NCI-H2196 (cell line): ENCODE data around the gene RHOBTB3.
"Not testable (repeated sequence)": the region's sequence is repeated elsewhere in the genome, so short reads cannot be mapped to it uniquely, and the experiment has no call there.

Experiments
- DNase-seq: peaks from one replicate; lab custom pipeline; 2025; ENCODE audit not compliant: unreplicated experiment; lab: John Stamatoyannopoulos, UW

RHOBTB3 gene

DNA sequence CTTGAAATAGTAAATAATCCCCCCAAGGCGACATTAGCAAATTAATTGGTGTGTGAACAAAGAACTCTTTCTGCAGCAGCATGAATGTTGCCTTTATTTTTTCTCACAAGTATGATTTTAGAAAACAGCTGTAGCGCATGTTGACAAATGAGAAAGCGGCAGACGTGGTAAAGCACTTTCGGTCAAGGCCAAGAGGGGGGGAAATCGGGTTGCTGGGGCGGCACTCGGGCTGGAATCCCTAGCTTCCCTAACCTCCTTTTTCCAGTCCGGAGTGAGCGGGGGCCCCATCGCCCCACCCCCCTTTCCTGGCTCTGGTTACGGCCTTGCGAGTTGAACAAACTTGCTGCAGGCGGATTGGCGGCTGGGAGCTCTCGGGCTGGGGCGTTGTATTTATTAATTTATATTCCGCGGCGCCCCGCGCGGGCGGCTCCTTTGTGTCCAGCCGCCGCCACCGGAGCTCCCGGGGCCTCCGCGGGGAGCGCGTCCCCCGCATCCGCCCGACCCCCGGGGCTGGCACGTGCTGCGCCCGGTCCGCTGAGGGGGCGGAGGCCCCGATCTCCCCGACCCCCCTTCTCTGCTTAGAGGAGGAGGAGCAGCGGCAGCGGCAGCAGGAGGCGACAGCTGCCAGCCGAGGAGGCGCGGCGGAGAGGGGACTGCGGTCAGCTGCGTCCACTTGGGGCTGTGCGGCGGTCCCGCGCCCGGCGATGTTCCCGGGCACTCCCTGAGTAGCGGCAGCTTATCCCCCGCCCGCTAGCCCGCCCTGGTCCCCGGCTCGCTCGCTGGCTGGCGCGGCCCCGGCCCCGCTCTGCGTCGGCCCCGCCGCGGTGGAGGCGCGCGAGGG is at the start of gene RHOBTB3:
RHOBTB3 (plus strand) TSS at position 607 of the 841 bp plus-strand sequence. CDS start 347 bp downstream, outside the sequence.
- DNase-seq = peak; percentile 75

DNA sequence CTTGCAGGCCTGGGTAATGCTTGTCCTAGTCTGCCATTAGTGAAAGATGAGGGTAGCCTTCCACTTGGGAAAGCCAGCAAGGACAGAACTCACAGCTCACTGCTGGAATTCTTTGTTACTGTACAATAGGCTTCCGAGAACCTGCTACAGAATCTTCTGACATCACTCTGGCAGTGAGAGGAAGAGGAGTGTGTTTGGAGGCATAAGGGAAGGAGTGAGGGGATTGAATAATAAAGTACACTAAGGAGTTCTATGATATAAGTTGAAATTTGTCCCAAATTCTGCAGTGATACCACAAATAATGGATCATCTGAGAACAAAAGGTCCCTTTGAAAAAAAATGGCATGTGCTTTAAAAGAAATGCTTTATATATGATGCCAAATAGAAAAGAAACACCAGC is 48.2 kb upstream of the RHOBTB3 start, which contains the start of gene SPATA9:
SPATA9 (minus strand) TSS at position 101 of the 400 bp plus-strand sequence. CDS start 137 bp downstream, outside the sequence.
- no peak for DNase-seq

DNA sequence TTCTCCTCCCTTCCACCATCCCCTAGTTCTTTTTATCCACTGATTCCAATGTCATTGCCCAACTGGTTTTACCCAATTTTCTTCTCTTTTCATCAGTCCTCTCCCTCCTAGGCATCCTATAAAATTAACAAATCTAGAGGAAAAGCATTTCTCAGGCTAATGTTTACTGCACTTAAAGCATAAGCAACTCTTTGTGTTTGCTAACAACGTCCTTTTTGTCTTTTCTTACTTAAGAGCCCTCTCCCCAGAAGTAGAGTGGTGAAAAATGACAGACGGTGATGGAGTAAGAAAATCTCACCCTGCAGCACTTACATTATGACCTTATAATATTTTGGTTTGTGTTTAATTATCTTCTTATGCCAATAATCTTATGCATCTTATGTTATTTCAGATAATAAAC is 46.8 kb upstream of the RHOBTB3 start:
- no peak for DNase-seq

DNA sequence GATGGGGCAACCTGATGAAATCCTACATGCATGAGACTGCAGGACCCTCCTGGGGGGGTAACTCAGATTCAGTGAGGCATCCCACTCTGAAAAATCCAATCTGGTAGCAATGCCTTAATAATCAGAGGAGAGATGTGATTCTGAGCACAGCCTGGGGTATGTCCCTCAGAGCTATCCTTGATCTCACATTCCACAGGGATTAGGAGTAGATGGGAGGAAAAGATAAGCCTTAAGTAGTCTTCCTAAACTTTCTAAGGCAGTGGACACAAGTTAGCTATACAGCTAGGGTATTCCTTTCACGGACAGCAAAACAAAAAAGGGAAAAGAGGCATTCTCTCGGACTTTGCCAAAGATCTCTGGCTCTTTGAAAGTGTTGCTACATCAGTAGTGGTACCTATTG is 44.5 kb upstream of the RHOBTB3 start:
- DNase-seq = no peak

- no peak for DNase-seq
These were observed 41.5 kb upstream of the RHOBTB3 start for GRCh38 chr5:95689680-95690079.

DNA sequence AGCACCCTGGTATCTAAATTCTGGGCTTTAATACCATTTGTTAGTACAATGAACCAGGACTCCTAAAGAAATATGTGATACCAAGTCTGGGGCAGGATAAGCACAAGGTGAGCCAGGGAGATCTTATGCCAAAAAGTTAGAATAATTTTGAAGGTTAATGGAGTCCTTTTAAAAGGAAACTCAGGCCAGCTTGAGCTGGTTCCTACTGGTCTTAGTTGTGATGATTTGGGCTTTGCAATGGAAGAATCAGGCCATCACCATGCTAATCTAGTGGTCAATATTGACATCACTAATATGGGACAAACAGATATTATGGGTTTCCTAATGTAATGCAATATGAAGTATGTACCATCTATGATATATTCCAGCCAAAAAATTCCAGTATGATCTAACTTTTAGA is 40.8 kb upstream of the RHOBTB3 start:
- DNase-seq = no peak

- DNase-seq = no peak
These were observed 33.1 kb upstream of the RHOBTB3 start for GRCh38 chr5:95697781-95698681.

DNA sequence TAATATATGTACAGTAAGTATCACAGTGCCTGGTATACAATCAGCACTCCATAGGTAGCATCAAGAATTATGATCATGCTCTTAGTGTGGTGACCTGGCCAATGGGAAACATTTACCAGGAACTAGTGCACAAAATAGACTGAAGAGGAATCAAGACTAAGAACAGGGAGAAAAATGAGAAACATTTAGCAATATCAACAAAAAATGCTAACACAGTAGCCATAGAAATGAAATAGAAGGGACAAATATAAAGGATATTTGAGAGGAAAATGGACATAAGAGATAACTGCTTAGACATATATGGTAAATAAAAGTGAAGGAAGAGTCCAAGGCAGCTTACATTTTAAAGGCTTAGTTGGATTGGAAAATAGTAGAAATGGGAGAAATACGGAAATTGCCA is 31.8 kb upstream of the RHOBTB3 start:
- no peak for DNase-seq

- no peak for DNase-seq
These were observed 30.1 kb upstream of the RHOBTB3 start for GRCh38 chr5:95701074-95701473.

- DNase-seq = no peak
These were observed 27.0 kb upstream of the RHOBTB3 start for GRCh38 chr5:95704150-95704549.

- DNase-seq = not testable (repeated sequence)
These were observed 24.9 kb upstream of the RHOBTB3 start for GRCh38 chr5:95706196-95706595.

- no peak for DNase-seq
These were observed 24.1 kb upstream of the RHOBTB3 start for GRCh38 chr5:95707055-95707454.

GRCh38 chr5:95707534-95708188 is 23.5 kb upstream of the RHOBTB3 start:
- DNase-seq = not testable (repeated sequence)

- no peak for DNase-seq
These were observed 22.3 kb upstream of the RHOBTB3 start for GRCh38 chr5:95708876-95709275.

DNA sequence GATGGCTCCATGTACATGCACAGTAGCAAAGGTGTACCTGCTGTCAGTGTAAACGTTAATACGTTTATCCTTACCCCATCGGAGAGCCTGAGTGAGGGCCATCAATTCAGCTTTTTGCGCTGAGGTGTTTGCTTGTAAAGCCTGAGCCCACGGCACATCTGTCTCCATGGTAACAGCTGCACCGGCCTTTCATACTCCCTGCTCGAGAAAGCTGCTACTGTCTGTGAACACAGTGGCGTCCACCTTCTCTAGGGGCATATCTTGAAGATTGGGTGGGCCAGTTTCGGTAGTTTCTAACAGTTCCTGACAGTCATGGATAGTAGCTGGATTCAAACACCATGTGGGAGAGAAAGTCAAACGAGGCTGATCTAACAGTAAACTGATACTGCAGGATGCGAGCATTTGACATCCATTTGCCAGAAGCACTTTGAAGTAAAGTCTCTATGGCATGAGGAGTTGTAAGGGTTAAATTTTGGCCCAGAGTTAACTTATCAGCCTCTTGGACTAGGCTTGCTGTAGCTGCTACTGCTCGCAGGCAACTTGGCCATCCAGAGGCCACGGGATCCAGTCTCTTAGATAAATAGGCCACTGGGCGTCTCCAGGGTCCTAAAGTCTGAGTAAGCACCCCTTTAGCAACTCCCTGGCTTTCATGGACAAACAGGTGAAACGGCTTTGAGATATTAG is 21.0 kb upstream of the RHOBTB3 start:
- DNase-seq = no peak

DNA sequence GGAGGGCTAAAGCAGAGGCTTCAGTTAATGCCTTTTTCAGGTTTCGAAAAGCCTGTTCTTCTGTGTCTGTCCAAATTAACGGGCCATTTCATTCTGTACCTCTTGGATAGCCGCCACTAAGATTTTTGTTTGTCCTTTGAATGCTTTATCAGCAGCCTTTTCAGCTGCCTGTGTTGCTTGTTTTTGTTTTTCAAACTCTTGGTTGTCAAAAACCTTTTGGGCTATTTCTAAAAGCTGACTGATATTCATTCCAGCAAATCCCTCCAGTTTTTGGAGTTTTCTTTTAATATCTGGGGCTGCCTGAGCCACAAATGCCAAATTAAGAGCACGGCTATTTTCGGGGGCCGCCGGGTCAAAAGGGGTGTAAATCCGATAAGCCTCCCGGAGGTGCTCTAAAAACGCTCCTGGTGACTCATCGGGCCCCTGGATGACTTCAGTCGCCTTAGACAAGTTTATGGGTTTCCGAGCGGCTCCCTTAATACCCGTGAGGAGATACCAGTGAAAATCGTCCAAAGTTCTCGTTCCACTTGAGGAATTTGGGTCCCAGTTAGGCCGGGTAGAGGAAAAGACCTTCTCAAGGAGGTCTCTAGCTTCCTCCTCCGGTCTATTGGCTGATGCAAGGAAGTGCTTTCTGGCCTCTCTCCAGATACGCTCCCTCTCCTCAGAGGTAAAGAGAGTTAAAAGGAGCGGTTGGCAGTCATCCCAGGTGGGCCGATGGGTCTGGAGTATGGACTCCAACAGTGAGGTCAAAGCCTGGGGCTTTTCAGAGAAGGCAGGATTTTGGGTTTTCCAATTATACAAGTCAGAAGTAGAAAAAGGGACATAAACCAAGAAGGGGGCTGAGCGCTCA is 20.3 kb upstream of the RHOBTB3 start:
- DNase-seq = not testable (repeated sequence)

- no peak for DNase-seq
These were observed 19.4 kb upstream of the RHOBTB3 start for GRCh38 chr5:95711501-95712346.

DNA sequence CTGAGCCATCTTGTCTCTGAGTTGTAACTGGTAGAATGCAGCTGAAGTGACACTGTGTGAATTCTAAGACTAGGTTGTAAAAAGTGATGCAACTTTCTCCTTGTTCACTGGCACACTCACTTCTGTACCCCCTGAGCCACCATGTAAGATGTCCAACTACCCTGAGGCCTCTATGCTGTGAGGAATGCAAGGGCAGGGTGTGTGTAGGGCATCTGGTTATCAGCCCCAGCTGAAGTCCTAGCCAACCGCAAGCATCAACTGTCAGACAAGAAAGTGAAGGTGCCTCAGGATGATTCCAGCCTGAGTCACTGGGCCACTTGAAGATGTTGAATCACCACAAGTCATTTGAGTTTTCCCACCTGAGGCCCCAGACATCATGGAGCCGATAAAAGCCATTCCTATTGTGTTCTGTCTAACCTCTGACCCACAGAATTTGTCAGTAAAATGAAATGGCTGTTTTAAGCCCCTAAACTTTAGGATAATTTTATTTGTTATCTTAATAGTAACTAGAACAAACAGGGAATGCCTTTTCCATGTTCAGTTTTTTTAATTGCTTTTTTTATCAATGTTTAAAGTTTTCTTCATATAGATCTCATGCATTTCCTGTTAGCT is 18.7 kb upstream of the RHOBTB3 start:
- DNase-seq = no peak
